K562 treated with DMSO at 1 percent for 12 hours (cell line): ENCODE data around the gene EEIG2. TPM values are rescaled to one million over a fixed set of nuclear protein-coding genes. Genes with fewer than 3 reads are reported as not detected.

Experiments used
- total RNA-seq: library from RNA; unstranded; fragments of 300-600 nt; gene quantifications from 2 replicates; pipeline ENCODE4 v1.2.3, GENCODE V29; 2022; ENCODE audit not compliant: insufficient read depth

The EEIG2 gene
- total RNA-seq = 4.3 and 18.4 TPM in 2 replicates

DNA sequence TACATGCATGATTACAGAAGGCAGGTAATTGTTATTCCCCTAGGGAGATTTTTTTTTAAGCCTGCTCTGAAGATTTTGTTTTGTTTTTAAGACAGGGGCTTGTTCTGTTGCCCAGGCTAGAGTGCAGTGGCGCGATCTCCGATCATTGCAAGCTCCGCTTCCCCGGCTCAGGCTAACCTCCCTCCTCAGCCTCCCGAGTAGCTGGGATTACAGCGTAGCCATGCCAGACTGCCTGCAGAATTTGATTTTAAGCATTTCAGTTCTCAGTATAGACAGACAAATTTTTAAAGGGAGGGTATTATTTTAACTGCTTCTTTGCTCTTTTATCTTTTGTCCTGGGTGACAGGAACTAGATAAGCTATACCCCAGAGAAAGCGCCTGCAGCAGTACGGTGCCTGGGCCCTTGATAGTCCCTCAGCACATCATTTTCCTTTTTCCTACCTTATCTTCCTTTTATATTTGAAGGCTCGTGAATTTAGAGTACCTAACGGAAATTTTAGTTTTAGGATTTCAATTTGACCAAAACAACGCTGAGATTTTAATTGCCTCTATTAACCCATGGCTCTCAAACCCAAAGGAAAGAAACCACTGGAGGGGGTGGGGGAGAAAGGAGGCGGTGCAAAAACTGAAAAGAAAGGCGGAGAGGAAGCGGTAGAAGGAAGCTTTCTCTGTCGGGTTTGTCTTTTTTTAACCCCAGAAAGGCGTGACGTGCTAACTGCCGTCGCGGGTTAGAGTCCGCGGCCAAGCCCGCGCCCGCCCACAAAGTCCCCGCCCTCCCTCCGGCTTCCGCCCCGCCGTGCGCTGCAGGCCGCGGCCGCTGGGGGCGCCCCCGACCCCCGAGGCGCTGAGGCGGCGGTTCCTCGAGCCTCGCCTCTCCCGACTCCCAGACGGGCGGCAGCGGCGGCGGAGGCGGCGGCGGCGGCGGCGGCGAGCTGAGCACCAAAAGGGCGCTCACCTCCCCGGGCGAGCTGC lies at the start of gene EEIG2:
Gene EEIG2, plus strand, starts transcription at position 886 of the 972 bp plus-strand sequence. CDS start 329 bp downstream, outside the sequence.

Other genes with a start within 250 kb of the EEIG2 start
- gene NBPF6, start 109.8 kb upstream of the EEIG2 start, total RNA-seq = 2.9 and 6.7 TPM in 2 replicates
- not detected in 2 replicates for gene HENMT1, start 101.0 kb downstream of the EEIG2 start, total RNA-seq
- gene PRPF38B, start 132.2 kb downstream of the EEIG2 start, total RNA-seq = 16.0 and 41.3 TPM in 2 replicates
- 0.17 TPM in 1 of 2 replicates, not detected in the other for gene FNDC7, start 152.8 kb downstream of the EEIG2 start, total RNA-seq
- gene STXBP3, start 186.6 kb downstream of the EEIG2 start, total RNA-seq = 22.5 and 53.2 TPM in 2 replicates